Activated CD8-positive, alpha-beta T cell treated with anti-CD3 and anti-CD28 coated beads for 36 hours (primary cell): Measurements from ENCODE around the gene RTBDN. TPM values are rescaled to one million over a fixed set of nuclear protein-coding genes. Genes with fewer than 3 reads are reported as not detected.
A peak's percentile ranks its signal among the peaks of the same experiment; 100 is the strongest.
"Not testable (repeated sequence)": the region's sequence is repeated elsewhere in the genome, so short reads cannot be mapped to it uniquely, and the experiment has no call there.

Source experiments
- ATAC-seq: fragments of 200-7000 bp; cut with Tn5 transposase; one replicate; pipeline ENCODE4 v1.10.0; 2021; ENCODE audit warnings: mild to moderate bottlenecking, moderate library complexity
- CTCF ChIA-PET: fragments of 350-600 bp; sonication (Branson Sonifier 250); formaldehyde crosslinking; loops from one replicate; lab custom pipeline; 2021; ENCODE audit warnings: antibody characterized with exemption; lab: Charles Lee
- POLR2A ChIA-PET: fragments of 350-600 bp; sonication (Branson Sonifier 250); formaldehyde crosslinking; loops from one replicate; lab custom pipeline; 2021; ENCODE audit warnings: antibody characterized with exemption; lab: Charles Lee
- DNase-seq: peaks from one replicate; pipeline ENCODE4 v3.0.0-alpha.2; 2020
- H3K27ac Mint-ChIP-seq: one replicate; pipeline ENCODE4 v1.8.0; 2021; ENCODE audit warnings: mild to moderate bottlenecking, mixed read lengths
- H3K27me3 Mint-ChIP-seq: one replicate; pipeline ENCODE4 v1.8.0; 2021; ENCODE audit warnings: mixed read lengths
- H3K36me3 Mint-ChIP-seq: one replicate; pipeline ENCODE4 v1.8.0; 2021; ENCODE audit warnings: low read depth, mixed read lengths
- H3K4me1 Mint-ChIP-seq: one replicate; pipeline ENCODE4 v1.8.0; 2021; ENCODE audit warnings: low read depth, mixed read lengths
- H3K4me3 Mint-ChIP-seq: one replicate; pipeline ENCODE4 v1.8.0; 2021; ENCODE audit warnings: mild to moderate bottlenecking, moderate library complexity, mixed read lengths
- H3K9me3 Mint-ChIP-seq: one replicate; pipeline ENCODE4 v1.8.0; 2021; ENCODE audit warnings: mixed read lengths
- CTCF ChIP-seq: fragments of 200-600 bp; IDR thresholded peaks from one replicate; pipeline ENCODE4 v1.8.0; 2022; ENCODE audit warnings: antibody characterized with exemption, mild to moderate bottlenecking
- intact Hi-C: fragments of 100-400 bp; cut with micrococcal nuclease; formaldehyde crosslinking; loops from one replicate; pipeline ENCODE4 v1.10.0; 2022
- total RNA-seq, 2 experiments: library from RNA; stranded (reverse); gene quantifications; one replicate each; pipeline ENCODE4 v1.2.3, GENCODE V29; 2021

RTBDN gene
- total RNA-seq, 2 experiments from 2014 or later, result not detected

- POLR2A ChIA-PET, result interaction anchor here (0.7 to 2.8 kb wide), 11 partner anchors 9 to 106 kb away, joined by 3 to 10 read pairs (median 5); partner anchors contain the start of genes FBXW9, GET3, JUNB and TRIR
- CTCF ChIA-PET, result interaction anchor here (1.1 to 14.2 kb wide), 8 partner anchors 9 to 125 kb away, joined by 3 to 480 read pairs (median 32); no protein-coding TSS in a partner anchor
- DNase-seq, result peak; percentile 81
- Mint-ChIP-seq H3K27ac (peak within 1 kb of the TSS; percentile 81), H3K36me3 (peaks cover 17% of the 10 kb centered on the region), H3K4me3 (peak within 1 kb of the TSS; percentile 90), H3K4me1 (peaks cover 24% of the 10 kb centered on the region), H3K9me3 (no peaks in the 10 kb centered on the region), H3K27me3 (peaks cover 2% of the 10 kb centered on the region)
- peak; percentile 23 for TF ChIP-seq CTCF
- intact Hi-C loops, result no loop called here
- peak; percentile 74 for ATAC-seq
Observed at GRCh38 chr19:12801466-12802266, 32.7 kb downstream of the RTBDN start, which contains the start of the genes PRDX2 and THSD8. Gene PRDX2 (minus strand): TSS chr19:12801800. CDS start chr19:12801261, 539 bp downstream. Gene THSD8 (plus strand): TSS chr19:12802069. CDS start chr19:12802072, 3 bp downstream.

DNA sequence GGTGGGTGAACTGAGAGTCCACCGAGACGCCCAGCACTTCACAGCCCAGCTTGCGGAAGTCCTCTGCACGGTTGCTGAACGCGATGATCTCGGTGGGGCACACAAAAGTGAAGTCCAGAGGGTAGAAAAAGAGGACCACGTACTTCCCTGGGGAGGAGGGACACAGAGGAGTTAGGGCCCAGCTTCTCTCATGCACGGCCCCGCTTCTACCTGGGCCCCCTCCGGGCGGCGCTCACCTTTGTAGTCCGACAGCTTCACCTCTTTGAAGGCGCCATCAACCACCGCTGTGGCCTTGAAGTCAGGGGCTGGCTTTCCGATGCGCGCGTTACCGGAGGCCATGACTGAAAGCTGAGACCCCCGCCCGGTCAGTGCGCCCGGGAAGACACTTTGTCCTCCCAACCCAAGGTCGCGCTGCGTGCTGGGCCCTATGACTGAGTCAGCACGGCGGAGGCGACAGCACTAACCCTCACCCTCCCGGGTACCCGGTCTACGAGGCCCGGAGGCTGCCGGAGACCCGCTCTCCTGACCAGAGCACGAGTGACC, 33.4 kb downstream of the RTBDN start:
- Mint-ChIP-seq H3K4me3 (peak overlapping the region; percentile 90), H3K9me3 (no peaks in the 10 kb centered on the region), H3K4me1 (peaks cover 28% of the 10 kb centered on the region), H3K27me3 (peaks cover 2% of the 10 kb centered on the region), H3K36me3 (peaks cover 16% of the 10 kb centered on the region), H3K27ac (peak overlapping the region; percentile 81)
- TF ChIP-seq CTCF, result no peak
- POLR2A ChIA-PET, result interaction anchor here (0.6 to 2.9 kb wide), 9 partner anchors 10 to 120 kb away, joined by 3 to 10 read pairs (median 6); partner anchors contain the start of genes DHPS, FBXW9, JUNB and TRIR
- CTCF ChIA-PET, result interaction anchor here (6.7 to 14.2 kb wide), 4 partner anchors 21 to 47 kb away, joined by 49 to 480 read pairs (median 194); no protein-coding TSS in a partner anchor
- ATAC-seq (peak; percentile 21), DNase-seq (peak; percentile 43)
- intact Hi-C loops, result no loop called here

DNA sequence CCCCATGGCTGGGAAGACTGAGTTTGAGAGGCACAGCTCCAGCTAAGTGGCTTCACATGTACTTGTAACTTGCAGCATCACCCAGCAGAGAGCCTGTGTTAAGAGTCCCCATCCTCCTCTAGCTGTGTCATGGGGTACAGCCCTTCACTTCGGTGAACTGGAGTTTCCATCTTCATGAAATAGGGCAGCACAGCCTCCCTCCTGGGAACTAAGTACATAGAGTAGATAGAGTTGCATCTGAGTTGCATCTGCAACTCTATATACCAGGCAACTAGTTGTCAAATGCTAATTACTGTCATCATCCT, 34.0 kb downstream of the RTBDN start:
- peaks cover 30% of the 10 kb centered on the region for H3K4me1 Mint-ChIP-seq
- intact Hi-C loops, result no loop called here
- DNase-seq (no peak), ATAC-seq (no peak)
- H3K9me3 Mint-ChIP-seq, result no peaks in the 10 kb centered on the region
- peaks cover 2% of the 10 kb centered on the region for H3K27me3 Mint-ChIP-seq
- no peak for TF ChIP-seq CTCF
- POLR2A ChIA-PET, result interaction anchor here (0.6 to 2.9 kb wide), 7 partner anchors 9 to 119 kb away, joined by 3 to 10 read pairs (median 6); partner anchors contain the start of genes DHPS, FBXW9, JUNB and TRIR
- H3K36me3 Mint-ChIP-seq, result peaks cover 16% of the 10 kb centered on the region
- peak overlapping the region; percentile 81 for H3K27ac Mint-ChIP-seq
- CTCF ChIA-PET, result interaction anchor here (6.7 to 14.2 kb wide), 4 partner anchors 20 to 48 kb away, joined by 49 to 480 read pairs (median 194); no protein-coding TSS in a partner anchor
- peak overlapping the region; percentile 90 for H3K4me3 Mint-ChIP-seq

DNA sequence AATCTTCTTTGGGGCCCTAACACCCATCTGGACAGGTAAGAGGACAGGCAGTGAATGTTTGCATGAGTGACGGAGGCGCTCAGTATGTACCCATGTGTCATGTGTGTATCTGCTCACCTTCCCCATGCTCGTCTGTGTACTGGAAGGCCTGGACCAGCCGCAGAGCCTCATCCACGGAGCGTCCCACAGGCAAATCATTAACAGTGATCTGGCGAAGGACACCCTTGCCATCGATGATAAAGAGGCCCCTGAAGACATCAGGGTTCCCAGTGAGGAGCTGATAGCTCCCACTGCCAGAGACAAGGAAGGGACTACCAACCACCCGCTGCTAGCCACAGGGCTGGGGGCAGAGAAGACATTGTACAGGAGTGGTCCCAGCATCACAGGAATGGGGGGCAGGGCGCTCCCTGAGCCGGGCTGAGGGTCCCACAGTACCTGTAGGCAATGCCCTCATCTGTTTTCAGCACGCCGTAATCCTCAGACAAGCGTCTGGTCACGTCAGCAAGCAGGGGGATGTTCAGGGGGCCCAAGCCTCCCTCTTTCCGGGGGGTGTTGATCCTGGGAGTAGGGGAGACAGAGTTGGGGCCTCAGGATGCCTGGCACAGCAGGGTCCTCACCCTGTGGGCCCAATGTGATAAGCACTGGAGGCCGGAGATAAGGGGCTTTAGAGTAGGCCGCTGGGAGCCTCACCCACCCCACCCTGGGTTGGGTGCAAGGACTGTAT, 34.5 kb downstream of the RTBDN start:
- Mint-ChIP-seq H3K4me1 (peaks cover 31% of the 10 kb centered on the region), H3K27me3 (peaks cover 2% of the 10 kb centered on the region), H3K36me3 (peaks cover 16% of the 10 kb centered on the region), H3K27ac (no peak overlapping the region), H3K4me3 (peak overlapping the region; percentile 90), H3K9me3 (no peaks in the 10 kb centered on the region)
- DNase-seq (no peak), ATAC-seq (no peak)
- ChIA-PET POLR2A (interaction anchor here (0.7 to 2.9 kb wide), 6 partner anchors 9 to 140 kb away, joined by 3 to 10 read pairs (median 5); partner anchors contain the start of genes DHPS, FBXW9 and JUNB), CTCF (interaction anchor here (0.7 to 14.2 kb wide), 5 partner anchors 20 to 48 kb away, joined by 4 to 480 read pairs (median 61); no protein-coding TSS in a partner anchor)
- no peak for TF ChIP-seq CTCF
- intact Hi-C loops, result no loop called here

GRCh38 chr19:12797607-12798006, 36.8 kb downstream of the RTBDN start:
- not testable (repeated sequence) for DNase-seq, H3K4me3 Mint-ChIP-seq, ATAC-seq, H3K27ac Mint-ChIP-seq, H3K9me3 Mint-ChIP-seq, H3K27me3 Mint-ChIP-seq
- CTCF ChIA-PET, result interaction anchor here (1.1 to 14.2 kb wide), 7 partner anchors 8 to 101 kb away, joined by 3 to 480 read pairs (median 49); partner anchors contain the start of gene RNASEH2A
- Mint-ChIP-seq H3K36me3 (peaks cover 29% of the 10 kb centered on the region), H3K4me1 (peaks cover 40% of the 10 kb centered on the region)
- POLR2A ChIA-PET, result interaction anchor here (0.8 to 3.6 kb wide), 4 partner anchors 13 to 35 kb away, joined by 3 to 26 read pairs (median 9); partner anchors contain the start of gene HOOK2
- intact Hi-C loops, result loop anchor here (2.0 kb wide), 1 partner anchor 37 kb away; no protein-coding TSS in a partner anchor
